Stimulated activated CD8-positive, alpha-beta memory T cell treated with anti-CD3 and anti-CD28 coated beads, Interleukin-7, amount 100 ng/mL, for 24 hours (primary cell): ENCODE data around the gene CEP55.

ENCODE experiments used
- DNase-seq: peaks from one replicate; pipeline ENCODE4 v3.0.0-alpha.2; 2020; ENCODE audit warnings: low read depth

Gene CEP55

GRCh38 chr10:93469454-93469853 lies 27.0 kb upstream of the CEP55 start:
- no peak for DNase-seq

GRCh38 chr10:93471110-93471651 lies 25.2 kb upstream of the CEP55 start:
- DNase-seq: no peak

- no peak for DNase-seq
These were observed 23.3 kb upstream of the CEP55 start for GRCh38 chr10:93473161-93473560.

- no peak for DNase-seq
These were observed 22.5 kb upstream of the CEP55 start for GRCh38 chr10:93473804-93474472.

GRCh38 chr10:93475227-93475626 lies 21.2 kb upstream of the CEP55 start:
- no peak for DNase-seq

- DNase-seq: no peak
These were observed 20.5 kb upstream of the CEP55 start for GRCh38 chr10:93475871-93476270.

GRCh38 chr10:93476756-93477155 lies 19.7 kb upstream of the CEP55 start:
- DNase-seq: no peak

- no peak for DNase-seq
These were observed 17.5 kb upstream of the CEP55 start for GRCh38 chr10:93478873-93479272.

- no peak for DNase-seq
These were observed 14.7 kb upstream of the CEP55 start for GRCh38 chr10:93481637-93482144.

GRCh38 chr10:93482145-93482834 lies 14.1 kb upstream of the CEP55 start, which contains the start of gene MYOF:
MYOF (minus strand) TSS chr10:93482334; CDS start chr10:93482194, 140 bp downstream.
- DNase-seq: no peak

- DNase-seq: no peak
These were observed 10.7 kb upstream of the CEP55 start for GRCh38 chr10:93485690-93486089.

GRCh38 chr10:93488956-93489528 lies 7.4 kb upstream of the CEP55 start:
- DNase-seq: no peak

GRCh38 chr10:93491602-93492121 lies 4.8 kb upstream of the CEP55 start:
- DNase-seq: no peak

- DNase-seq: no peak
These were observed 3.2 kb upstream of the CEP55 start for GRCh38 chr10:93493162-93493561.

GRCh38 chr10:93494494-93494893 lies 1.9 kb upstream of the CEP55 start:
- no peak for DNase-seq

- DNase-seq: no peak
These were observed 624 bp upstream of the CEP55 start for GRCh38 chr10:93495654-93496321.

- no peak for DNase-seq
These were observed 1.8 kb downstream of the CEP55 start for GRCh38 chr10:93498166-93498565.

GRCh38 chr10:93501650-93502049 lies 5.2 kb downstream of the CEP55 start:
- DNase-seq: no peak

- no peak for DNase-seq
These were observed 6.7 kb downstream of the CEP55 start for GRCh38 chr10:93503075-93503474.

- DNase-seq: no peak
These were observed 8.7 kb downstream of the CEP55 start for GRCh38 chr10:93505075-93505474.

- DNase-seq: no peak
These were observed 13.4 kb downstream of the CEP55 start for GRCh38 chr10:93509816-93510215.

- no peak for DNase-seq
These were observed 16.2 kb downstream of the CEP55 start for GRCh38 chr10:93512565-93512964.
